Upper lobe of left lung (tissue), 6 donors: ENCODE measurements around the gene GNG2. TPM values are rescaled to one million over a fixed set of nuclear protein-coding genes. Genes with fewer than 3 reads are reported as not detected.
A peak's percentile ranks its signal among the peaks of the same experiment; 100 is the strongest.

Experiments used
- ATAC-seq, 2 donors: fragments of 200-7000 bp; cut with Tn5 transposase; one replicate each; pipeline ENCODE4 v1.9.1; 2022; ENCODE audit warnings: mild to moderate bottlenecking in 2 of 2, moderate library complexity in 2 of 2; ENCODE audit not compliant: low FRiP score in 2 of 2
- DNase-seq, 2 donors: peaks; one replicate each; pipeline ENCODE4 v3.0.0-alpha.2; 2019 to 2020
- H3K27ac ChIP-seq, 4 donors: fragments of 200-600 bp; sonication (generic); one replicate each; pipeline ENCODE4 v1.5.1; 2016 to 2019
- H3K27me3 ChIP-seq, 4 donors: fragments of 200-600 bp; sonication (generic); one replicate each; pipeline ENCODE4 v1.5.1; 2017 to 2019
- H3K36me3 ChIP-seq, 4 donors: fragments of 200-600 bp; sonication (generic); one replicate each; pipeline ENCODE4 v1.5.1; 2016 to 2019
- H3K4me1 ChIP-seq, 4 donors: fragments of 200-600 bp; sonication (generic); one replicate each; pipeline ENCODE4 v1.5.1; 2018 to 2019
- H3K4me3 ChIP-seq, 4 donors: fragments of 200-600 bp; sonication (generic); one replicate each; pipeline ENCODE4 v1.5.1; 2017 to 2019; ENCODE audit warnings: mild to moderate bottlenecking in 2 of 4, moderate library complexity in 1 of 4
- H3K9me3 ChIP-seq, 4 donors: fragments of 200-600 bp; sonication (generic); one replicate each; pipeline ENCODE4 v1.5.1; 2018 to 2019
- EP300 ChIP-seq, 4 donors: sonication (generic); formaldehyde crosslinking; IDR thresholded peaks; one replicate each; pipeline ENCODE4 v1.5.1; 2017; ENCODE audit warnings: antibody characterized with exemption in 4 of 4, control low read depth in 2 of 4
- POLR2A ChIP-seq, 4 donors: fragments of 450-650 bp; IDR thresholded peaks; one replicate each; pipeline ENCODE4 v1.5.1; 2016 to 2017; ENCODE audit warnings: antibody characterized with exemption in 4 of 4, mild to moderate bottlenecking in 2 of 4
- POLR2AphosphoS5 ChIP-seq, 2 donors: sonication (generic); formaldehyde crosslinking; IDR thresholded peaks; one replicate each; pipeline ENCODE4 v1.5.1; 2017; ENCODE audit warnings: antibody characterized with exemption in 2 of 2
- WGBS, 2 donors: methylation state at CpG; one replicate each; pipeline ENCODE4 v1.1.5; 2017 to 2018; 5-methylcytosine and 5-hydroxymethylcytosine counted together
- total RNA-seq, 6 donors: library from RNA; depleted of rRNA in 4 of 6; stranded (reverse); fragments of >200 nt in 4 of 6; gene quantifications; one replicate each; pipeline versions ENCODE4 v1.1.0 to v1.2.1, GENCODE V29; 2016 to 2021
- TF ChIP-seq, protein P1 (sequence below), 6 experiments: fragments of 450-650 bp in 4 of 6; fragments of 200-600 bp in 2 of 6; sonication (generic) in 2 of 6; IDR thresholded peaks; one replicate each; pipeline ENCODE4 v1.5.1; 2016 to 2019; ENCODE audit warnings: antibody characterized with exemption in 6 of 6
- donor health status: DM: no; HTN: no; CAD: no; lungs with moderate emphysema.
- donor health status: DM: no; HTN: yes; CAD: no; lungs with severe emphysema.

Gene GNG2
- total RNA-seq, 6 donors from 2014 or later, result 4.2 to 29.0 (median 10.1) TPM

- no peaks in the 10 kb centered on the region for H3K4me1 ChIP-seq
- no peaks in the 10 kb centered on the region for H3K36me3 ChIP-seq
- TF ChIP-seq, protein P1, sequence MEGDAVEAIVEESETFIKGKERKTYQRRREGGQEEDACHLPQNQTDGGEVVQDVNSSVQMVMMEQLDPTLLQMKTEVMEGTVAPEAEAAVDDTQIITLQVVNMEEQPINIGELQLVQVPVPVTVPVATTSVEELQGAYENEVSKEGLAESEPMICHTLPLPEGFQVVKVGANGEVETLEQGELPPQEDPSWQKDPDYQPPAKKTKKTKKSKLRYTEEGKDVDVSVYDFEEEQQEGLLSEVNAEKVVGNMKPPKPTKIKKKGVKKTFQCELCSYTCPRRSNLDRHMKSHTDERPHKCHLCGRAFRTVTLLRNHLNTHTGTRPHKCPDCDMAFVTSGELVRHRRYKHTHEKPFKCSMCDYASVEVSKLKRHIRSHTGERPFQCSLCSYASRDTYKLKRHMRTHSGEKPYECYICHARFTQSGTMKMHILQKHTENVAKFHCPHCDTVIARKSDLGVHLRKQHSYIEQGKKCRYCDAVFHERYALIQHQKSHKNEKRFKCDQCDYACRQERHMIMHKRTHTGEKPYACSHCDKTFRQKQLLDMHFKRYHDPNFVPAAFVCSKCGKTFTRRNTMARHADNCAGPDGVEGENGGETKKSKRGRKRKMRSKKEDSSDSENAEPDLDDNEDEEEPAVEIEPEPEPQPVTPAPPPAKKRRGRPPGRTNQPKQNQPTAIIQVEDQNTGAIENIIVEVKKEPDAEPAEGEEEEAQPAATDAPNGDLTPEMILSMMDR (IDR thresholded peaks at IDR 0.05), result no peak
- TF ChIP-seq POLR2A (IDR thresholded peaks at IDR 0.05) (no peak), POLR2AphosphoS5 (IDR thresholded peaks at IDR 0.05) (no peak), EP300 (IDR thresholded peaks at IDR 0.05) (no peak)
- 80 to 93% methylated on average over 1 to 2 of the region's 2 CpGs for WGBS, 2 donors
- no peak overlapping the region for H3K4me3 ChIP-seq
- ATAC-seq (no peak), DNase-seq (no peak)
- H3K9me3 ChIP-seq, result no peaks in the 10 kb centered on the region
- H3K27ac ChIP-seq, result no peak overlapping the region
- no peaks in the 10 kb centered on the region for H3K27me3 ChIP-seq
These were observed 51.8 kb downstream of the GNG2 start for GRCh38 chr14:51912112-51912786.

- Histone ChIP-seq H3K4me3 (no peak overlapping the region), H3K4me1 (no peaks in the 10 kb centered on the region), H3K9me3 (no peaks in the 10 kb centered on the region), H3K27me3 (no peaks in the 10 kb centered on the region), H3K36me3 (no peaks in the 10 kb centered on the region), H3K27ac (no peak overlapping the region)
- ATAC-seq (no peak), DNase-seq (no peak)
- 73 to 77% methylated on average over 6 of the region's 6 CpGs for WGBS, 2 donors
- TF ChIP-seq EP300 (IDR thresholded peaks at IDR 0.05), result no peak
- TF ChIP-seq, protein P1 (IDR thresholded peaks at IDR 0.05), result no peak
- TF ChIP-seq POLR2A (IDR thresholded peaks at IDR 0.05), result no peak
- TF ChIP-seq POLR2AphosphoS5 (IDR thresholded peaks at IDR 0.05), result no peak
These were observed 53.9 kb downstream of the GNG2 start for GRCh38 chr14:51914310-51914709.

DNA sequence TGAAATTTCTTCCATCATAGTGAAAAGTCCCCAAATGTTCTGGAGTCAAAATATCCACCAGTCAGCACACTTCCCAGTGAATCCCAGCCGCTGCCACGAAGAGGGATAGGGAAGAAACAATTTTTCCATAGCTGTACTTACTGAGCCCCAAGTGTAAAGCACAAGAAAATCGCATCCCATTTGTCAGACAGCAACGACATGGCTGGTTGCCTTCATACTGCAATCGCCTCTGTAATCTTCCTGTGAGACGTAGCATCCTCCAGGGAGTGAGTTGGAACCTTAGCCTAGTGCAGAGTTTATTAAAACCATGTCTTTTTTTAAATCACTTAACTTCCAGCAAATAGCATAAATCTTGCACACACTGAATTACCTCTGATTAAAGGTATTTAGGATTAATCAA is 56.8 kb downstream of the GNG2 start:
- H3K9me3 ChIP-seq, result no peaks in the 10 kb centered on the region
- WGBS, 2 donors, result 88 to 90% methylated on average over 6 of the region's 6 CpGs
- no peak overlapping the region for H3K4me3 ChIP-seq
- no peaks in the 10 kb centered on the region for H3K27me3 ChIP-seq
- H3K4me1 ChIP-seq, result no peaks in the 10 kb centered on the region
- no peak for DNase-seq
- ATAC-seq, result peak in 1 of 2 donors; percentile 72
- H3K27ac ChIP-seq, result no peak overlapping the region
- no peak for TF ChIP-seq POLR2A (IDR thresholded peaks at IDR 0.05)
- TF ChIP-seq, protein P1 (IDR thresholded peaks at IDR 0.05), result no peak
- TF ChIP-seq EP300 (IDR thresholded peaks at IDR 0.05), result no peak
- H3K36me3 ChIP-seq, result no peaks in the 10 kb centered on the region

GRCh38 chr14:51921026-51921425 is 60.6 kb downstream of the GNG2 start:
- TF ChIP-seq POLR2AphosphoS5 (IDR thresholded peaks at IDR 0.05) (no peak), EP300 (IDR thresholded peaks at IDR 0.05) (no peak), POLR2A (IDR thresholded peaks at IDR 0.05) (no peak)
- TF ChIP-seq, protein P1 (IDR thresholded peaks at IDR 0.05), result no peak
- WGBS, 2 donors, result 78% methylated on average over 3 of the region's 3 CpGs
- H3K4me3 ChIP-seq, result no peak overlapping the region

DNA sequence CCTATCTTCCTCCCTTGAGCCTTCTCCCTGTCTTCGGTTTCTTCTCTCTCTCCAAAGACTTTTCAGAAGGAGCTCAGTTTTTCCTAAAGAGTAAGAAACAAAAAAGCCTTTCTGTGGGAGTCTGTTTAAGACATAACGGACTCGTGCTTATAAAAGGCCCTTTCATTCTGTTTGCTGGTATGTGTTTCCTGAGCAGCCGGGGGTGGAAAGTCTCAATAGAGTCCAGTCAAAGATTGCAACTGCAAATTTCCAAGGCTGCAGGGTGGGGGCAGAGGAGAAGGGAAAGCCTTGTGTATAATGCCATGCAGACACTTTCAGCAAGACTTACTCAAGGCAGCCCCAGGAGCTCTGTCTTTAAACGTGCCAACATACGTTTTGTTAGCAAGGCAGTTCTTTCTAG is 62.2 kb downstream of the GNG2 start:
- H3K9me3 ChIP-seq, result no peaks in the 10 kb centered on the region
- H3K4me3 ChIP-seq, result no peak overlapping the region
- TF ChIP-seq POLR2AphosphoS5 (IDR thresholded peaks at IDR 0.05) (no peak), POLR2A (IDR thresholded peaks at IDR 0.05) (no peak)
- TF ChIP-seq, protein P1 (IDR thresholded peaks at IDR 0.05), result no peak
- no peaks in the 10 kb centered on the region for H3K36me3 ChIP-seq
- no peaks in the 10 kb centered on the region for H3K27me3 ChIP-seq
- H3K4me1 ChIP-seq, result no peaks in the 10 kb centered on the region
- ATAC-seq (no peak), DNase-seq (no peak)
- H3K27ac ChIP-seq, result no peak overlapping the region
- 53 to 59% methylated on average over 6 of the region's 6 CpGs for WGBS, 2 donors

More at GRCh38 chr14:51921026-51921425, 60.6 kb downstream of the GNG2 start:
- H3K27ac ChIP-seq, result no peak overlapping the region
- H3K36me3 ChIP-seq, result no peaks in the 10 kb centered on the region
- no peaks in the 10 kb centered on the region for H3K4me1 ChIP-seq
- no peaks in the 10 kb centered on the region for H3K9me3 ChIP-seq
- no peak for ATAC-seq
- no peak for DNase-seq
- H3K27me3 ChIP-seq, result no peaks in the 10 kb centered on the region
